DOHH2 (cell line): ENCODE results near the gene MLC1.

Source experiments
- EZH2phosphoT487 ChIP-seq: fragments of 200-600 bp; sonication (generic); IDR thresholded peaks from 2 replicates; pipeline ENCODE4 v1.6.1; 2017; ENCODE audit warnings: borderline replicate concordance, mild to moderate bottlenecking, antibody characterized with exemption, low read length, moderate library complexity, mixed read lengths
- TF ChIP-seq, protein P1 (sequence below): fragments of 200-600 bp; sonication (generic); IDR thresholded peaks from one replicate; pipeline ENCODE4 v1.5.1; 2014; ENCODE audit warnings: antibody characterized with exemption, mild to moderate bottlenecking, low read depth, low read length; ENCODE audit not compliant: poor library complexity, severe bottlenecking

DNA sequence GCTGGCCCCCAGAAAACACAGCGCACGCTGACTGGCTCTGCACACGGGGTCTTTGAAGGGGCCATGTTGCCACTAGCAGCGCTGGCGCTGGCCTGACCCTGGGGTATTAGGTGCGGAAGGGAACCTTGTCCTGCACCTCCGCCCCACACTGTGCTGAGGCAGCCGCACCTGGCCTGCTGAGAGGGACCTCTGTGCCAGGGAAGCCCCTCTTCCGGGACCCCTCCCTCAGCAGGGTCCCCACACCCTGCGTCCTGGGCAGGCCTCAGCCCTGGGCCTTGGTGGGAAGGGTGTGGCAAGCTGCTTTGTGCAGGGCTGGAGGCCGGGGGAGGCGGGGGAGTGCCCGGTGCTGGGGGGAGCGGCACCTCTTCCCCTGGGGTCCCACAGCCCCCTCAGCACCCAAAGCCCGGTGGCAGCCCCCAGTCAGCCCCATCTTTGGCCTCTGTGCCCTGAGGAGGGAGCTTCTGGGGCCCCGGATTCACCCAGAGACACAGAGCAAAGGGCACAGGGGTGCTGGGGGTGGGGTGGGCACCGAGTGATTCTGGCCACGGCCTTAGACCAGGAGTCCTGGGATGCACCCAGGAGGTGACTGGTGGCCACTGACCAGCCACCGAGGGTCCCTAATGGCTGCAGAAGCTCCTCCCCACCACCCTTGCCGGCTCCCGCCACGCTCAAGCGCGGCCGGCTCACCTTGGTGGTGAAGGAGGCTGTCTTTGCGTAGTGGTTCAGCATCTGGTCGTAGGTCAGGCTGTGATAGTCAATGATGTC, 38.6 kb downstream of the MLC1 start:
- TF ChIP-seq, protein P1, sequence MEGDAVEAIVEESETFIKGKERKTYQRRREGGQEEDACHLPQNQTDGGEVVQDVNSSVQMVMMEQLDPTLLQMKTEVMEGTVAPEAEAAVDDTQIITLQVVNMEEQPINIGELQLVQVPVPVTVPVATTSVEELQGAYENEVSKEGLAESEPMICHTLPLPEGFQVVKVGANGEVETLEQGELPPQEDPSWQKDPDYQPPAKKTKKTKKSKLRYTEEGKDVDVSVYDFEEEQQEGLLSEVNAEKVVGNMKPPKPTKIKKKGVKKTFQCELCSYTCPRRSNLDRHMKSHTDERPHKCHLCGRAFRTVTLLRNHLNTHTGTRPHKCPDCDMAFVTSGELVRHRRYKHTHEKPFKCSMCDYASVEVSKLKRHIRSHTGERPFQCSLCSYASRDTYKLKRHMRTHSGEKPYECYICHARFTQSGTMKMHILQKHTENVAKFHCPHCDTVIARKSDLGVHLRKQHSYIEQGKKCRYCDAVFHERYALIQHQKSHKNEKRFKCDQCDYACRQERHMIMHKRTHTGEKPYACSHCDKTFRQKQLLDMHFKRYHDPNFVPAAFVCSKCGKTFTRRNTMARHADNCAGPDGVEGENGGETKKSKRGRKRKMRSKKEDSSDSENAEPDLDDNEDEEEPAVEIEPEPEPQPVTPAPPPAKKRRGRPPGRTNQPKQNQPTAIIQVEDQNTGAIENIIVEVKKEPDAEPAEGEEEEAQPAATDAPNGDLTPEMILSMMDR: no peak
- no peak for TF ChIP-seq EZH2phosphoT487
